NT2/D1 (cell line): ENCODE data around the gene PPP5C.

Experiments
- SUZ12 ChIP-seq: IDR thresholded peaks from 2 replicates; pipeline ENCODE4 v1.6.1; 2011; ENCODE audit not compliant: insufficient read length, insufficient read depth; ENCODE audit errors: extremely low read depth
- ZNF274 ChIP-seq: IDR thresholded peaks from 2 replicates; pipeline ENCODE4 v1.6.1; 2011; ENCODE audit warnings: mild to moderate bottlenecking, low read depth, low read length

DNA sequence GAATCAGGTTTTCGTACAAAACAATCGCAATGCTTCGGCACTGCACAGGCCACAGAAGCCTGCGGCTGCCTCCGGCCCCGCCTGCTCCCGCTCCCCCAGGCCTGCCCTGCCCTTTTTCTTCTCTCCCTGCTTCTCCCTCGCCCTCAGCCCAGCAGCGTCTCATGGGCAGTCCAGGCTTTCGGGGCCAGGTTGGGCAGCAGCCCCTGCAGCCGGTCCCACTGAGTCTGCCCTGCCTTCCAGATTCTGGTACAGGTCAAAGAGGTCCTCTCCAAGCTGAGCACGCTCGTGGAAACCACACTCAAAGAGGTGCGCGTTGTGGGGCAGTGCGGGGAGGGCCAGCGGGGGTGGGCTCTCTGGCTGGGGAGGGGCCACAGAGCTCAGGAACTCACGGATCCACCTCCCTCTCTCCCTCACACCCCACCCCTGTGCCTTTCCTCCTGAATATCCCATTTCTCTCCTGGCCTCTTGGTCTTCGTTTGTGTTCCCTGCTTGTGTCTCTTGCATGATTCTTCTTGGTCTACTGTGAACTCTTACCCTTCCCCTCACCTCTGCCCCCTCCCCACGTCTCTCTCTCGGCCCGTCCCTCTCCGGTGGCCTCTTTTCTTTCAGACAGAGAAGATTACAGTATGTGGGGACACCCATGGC lies 36.4 kb downstream of the PPP5C start:
- TF ChIP-seq ZNF274: no peak
- TF ChIP-seq SUZ12: no peak
